NCI-H1694 treated with DMSO at 0.1 percent for 48 hours (cell line): ENCODE results near the gene PRR33.
"Not testable (repeated sequence)": the region's sequence is repeated elsewhere in the genome, so short reads cannot be mapped to it uniquely, and the experiment has no call there.

Experiments
- DNase-seq: peaks from one replicate; lab custom pipeline; 2025; lab: John Stamatoyannopoulos, UW

Gene PRR33

DNA sequence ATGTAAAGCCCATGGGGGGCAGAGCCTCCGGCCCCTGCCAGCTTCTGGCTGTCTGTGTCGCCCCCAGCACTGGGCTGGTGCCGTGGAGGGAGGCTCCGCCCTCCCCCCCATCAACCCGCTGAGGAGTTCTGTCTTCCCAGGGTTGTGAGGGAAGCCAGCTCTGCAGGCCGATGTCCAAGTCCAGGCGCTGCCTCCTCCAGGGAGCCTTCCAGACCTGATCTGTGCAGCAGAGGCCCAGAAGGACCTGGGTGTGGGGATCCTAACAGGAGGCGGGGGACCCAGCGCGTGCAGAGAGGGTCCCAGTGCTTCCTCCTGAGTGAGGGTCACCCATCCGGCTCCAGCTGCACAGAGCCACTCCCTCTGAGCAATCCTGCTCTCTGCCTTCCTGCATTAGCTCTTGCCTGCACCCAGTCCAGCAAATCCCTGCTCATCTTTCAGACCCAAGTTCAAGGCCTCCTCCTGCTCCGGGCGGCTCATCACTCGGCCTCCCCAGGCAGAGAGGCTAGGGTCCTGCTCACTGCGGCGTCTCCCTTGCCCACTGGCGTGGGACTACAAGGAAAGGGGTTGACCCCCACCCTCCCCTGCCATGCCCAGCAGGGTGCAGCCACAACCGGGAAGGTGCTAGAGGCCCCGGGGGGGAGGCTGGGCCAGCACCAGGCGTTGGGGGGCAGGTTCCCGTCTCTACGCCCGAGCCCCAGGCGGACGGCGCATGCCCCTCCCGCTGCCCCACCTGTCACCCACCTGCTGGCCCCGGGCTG is 16.4 kb downstream of the PRR33 start:
- DNase-seq, result no peak

DNA sequence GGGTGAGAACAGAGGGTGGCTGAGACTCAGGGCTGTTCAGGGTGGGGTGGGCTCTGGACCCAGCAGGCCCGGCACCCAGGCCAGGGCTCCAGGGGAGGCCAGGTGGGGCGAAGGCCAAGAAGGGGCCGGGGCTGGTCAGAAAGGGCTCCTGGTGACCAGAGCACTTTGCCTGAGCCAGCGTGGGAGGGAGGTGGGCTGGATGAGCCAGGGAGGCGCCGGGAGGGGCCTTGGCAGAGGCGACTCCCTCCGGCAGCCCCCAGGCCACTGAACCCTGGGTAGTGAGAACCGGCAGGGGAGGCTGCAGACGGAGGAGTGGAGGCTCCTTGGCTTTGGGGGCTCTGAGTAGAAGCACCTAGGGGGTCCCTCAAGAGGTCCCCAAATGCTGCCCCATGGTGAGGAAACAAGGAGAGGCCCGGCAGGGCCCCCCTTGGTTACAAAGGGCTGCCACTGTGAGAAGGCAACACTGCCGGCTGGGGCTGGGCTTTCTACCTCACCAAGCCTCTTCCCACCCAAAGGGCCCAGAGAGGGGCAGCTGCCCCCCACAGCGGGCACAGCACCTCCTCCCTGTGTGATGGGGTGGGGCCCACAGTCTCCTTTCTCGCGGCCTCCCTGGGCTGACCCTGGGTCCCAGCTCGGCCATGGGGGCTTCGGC is 17.1 kb downstream of the PRR33 start:
- not testable (repeated sequence) for DNase-seq

DNA sequence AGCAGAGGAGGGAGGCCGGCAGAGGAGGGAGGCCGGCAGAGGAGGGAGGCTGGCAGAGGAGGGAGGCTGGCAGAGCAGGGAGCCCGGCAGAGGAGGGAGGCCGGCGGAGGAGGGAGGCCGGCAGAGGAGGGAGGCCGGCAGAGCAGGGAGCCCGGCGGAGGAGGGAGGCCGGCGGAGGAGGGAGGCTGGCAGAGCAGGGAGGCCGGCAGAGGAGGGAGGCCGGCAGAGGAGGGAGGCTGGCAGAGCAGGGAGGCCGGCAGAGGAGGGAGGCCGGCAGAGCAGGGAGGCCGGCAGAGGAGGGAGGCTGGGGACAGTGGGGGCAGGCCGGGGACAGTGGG is 17.9 kb downstream of the PRR33 start:
- not testable (repeated sequence) for DNase-seq

DNA sequence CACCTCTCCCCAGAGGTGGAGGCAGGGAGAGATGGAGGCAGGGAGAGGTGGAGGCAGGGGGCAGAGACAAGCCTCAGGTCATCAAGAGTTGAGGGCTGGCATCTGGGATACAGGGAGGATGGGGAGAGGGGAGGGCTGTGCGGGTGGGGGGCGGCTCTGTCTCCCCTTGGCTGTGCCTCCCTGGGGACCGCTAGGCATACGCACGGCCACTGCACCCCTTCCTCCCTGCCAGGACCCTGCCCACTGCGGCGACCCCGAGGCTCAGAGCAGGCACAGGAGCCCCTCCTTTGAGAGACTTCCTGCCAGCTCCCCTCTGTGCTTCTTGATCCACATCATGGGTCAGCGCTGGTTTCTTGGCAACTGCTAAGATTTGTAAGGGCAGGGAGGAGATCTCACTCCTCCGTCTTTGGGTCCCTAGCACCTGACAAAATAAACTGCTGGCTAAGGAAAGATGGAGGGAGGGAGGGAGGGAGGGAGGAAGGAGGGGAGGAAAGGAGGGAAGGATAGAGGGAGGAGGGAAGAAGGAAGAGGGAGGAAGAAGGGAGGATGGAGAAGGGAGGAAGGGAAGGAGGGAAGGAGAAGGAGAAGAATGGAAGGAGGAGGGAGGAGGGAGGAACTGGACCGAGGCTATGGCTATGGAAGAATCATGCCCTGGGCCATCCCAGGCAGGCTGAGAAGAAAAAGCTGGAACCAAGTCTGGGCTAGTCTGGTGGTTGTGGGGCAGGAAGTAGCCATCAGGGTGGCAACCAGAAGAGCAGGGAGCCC is 18.5 kb downstream of the PRR33 start:
- no peak for DNase-seq

DNA sequence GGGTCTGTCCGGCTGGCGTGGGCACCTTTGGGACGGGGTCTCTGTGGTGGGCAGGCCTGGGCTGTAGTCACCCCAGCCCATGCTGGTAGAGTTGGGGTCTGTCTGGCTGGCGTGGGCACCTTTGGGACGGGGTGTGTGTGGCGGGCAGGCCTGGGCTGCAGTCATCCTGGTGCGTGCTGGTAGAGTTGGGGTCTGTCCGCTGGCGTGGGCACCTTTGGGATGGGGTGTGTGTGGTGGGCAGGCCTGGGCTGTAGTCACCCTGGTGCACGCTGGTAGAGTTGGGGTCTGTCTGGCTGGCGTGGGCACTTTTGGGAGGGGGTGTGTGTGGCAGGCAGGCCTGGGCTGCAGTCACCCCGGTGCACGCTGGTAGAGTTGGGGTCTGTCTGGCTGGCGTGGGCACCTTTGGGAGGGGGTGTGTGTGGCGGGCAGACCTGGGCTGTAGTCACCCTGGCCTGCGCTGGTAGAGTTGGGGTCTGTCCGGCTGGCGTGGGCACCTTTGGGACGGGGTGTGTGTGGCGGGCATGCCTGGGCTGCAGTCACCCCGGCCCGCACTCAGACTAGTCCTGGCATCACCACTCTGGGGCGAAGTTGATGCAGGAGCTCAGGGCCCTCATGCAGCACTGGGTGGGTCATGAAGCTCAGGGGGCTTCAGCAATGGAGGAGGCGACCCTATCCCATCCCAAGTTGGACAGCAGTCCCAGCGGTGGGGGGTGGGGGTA is 19.3 kb downstream of the PRR33 start:
- DNase-seq, result no peak

GRCh38 chr11:1871531-1871930 is 20.2 kb downstream of the PRR33 start:
- DNase-seq, result no peak

DNA sequence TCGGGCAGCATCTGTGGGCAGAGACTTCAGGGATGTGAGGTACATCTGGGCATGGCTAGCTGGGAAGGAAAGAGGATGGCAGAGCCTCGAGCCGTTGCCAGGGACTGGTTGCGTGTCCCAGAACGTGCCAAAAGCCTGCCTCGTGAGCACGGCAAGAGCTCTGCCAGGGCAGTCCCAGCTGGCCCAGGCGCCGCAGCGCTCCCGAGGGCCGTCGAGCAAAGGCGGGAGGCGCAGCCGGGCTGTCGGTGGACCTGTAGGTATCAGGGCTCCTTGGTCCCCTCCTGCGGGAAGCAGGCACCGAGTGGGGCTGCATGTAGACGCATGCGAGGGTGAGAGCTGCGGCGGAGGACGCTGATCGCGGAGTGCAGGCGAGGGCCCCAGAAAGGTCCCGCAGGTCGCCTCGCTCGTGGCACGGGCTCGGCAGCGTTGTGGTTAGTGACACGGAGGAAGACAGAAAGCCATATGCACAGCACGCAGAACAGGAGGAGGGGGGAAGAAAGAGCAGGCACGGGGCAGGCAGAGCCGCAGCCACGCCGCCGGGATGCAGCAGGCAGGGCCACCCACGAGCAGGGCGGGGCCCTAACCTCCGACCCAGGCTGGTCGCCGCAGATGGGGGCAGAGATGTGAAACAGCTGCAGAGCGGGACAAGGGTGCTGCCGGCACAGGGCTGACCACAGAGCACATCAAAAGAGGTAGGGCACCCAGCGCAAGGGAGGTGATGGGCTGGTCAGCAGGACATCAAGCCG is 20.8 kb downstream of the PRR33 start:
- DNase-seq, result no peak

GRCh38 chr11:1870326-1870696 is 21.4 kb downstream of the PRR33 start:
- no peak for DNase-seq

DNA sequence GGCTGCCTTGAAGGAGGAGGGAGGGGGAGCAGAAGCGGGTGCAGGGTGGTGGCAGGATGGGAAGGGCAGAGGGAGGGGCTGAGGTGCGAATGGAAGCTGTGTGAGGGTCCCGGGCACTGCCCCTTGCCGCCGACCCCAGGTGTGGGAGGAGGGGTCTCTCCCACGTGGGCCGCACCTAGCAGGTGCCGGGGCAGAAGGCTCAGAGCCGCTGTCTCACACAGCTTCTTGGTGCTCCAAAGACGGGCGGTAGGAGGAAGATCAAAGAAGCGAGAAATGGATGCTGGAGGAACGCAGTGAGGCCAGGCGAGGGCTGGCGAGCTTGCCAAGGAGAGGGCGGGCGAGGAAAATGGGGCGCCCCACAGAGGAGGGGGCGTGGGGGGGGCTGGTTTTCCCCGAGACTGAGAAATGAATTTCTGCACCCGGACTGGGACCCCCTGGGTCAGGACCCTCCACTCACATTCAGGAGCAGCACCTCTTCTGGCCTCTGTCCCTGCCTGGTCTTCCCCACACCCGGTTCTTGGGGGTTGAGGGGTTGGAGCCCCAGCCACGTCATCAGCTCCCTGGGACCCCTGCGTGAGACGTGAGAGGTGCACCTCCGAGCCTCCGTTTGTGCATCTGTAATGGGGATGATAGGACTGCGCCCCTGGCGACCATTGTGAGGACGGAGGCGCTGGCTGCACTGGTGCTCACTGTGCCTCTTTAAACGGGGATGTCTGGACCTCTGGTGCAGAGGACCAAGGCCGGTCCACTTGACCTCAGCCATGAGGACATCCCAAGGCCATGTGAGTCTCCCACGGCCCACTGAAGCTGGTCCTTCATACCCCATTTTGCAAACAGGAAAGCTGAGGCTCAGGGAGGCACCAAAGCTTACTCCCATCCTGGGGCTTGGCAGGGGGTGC is 22.0 kb downstream of the PRR33 start:
- no peak for DNase-seq

GRCh38 chr11:1868636-1869291 is 22.9 kb downstream of the PRR33 start:
- DNase-seq, result no peak

DNA sequence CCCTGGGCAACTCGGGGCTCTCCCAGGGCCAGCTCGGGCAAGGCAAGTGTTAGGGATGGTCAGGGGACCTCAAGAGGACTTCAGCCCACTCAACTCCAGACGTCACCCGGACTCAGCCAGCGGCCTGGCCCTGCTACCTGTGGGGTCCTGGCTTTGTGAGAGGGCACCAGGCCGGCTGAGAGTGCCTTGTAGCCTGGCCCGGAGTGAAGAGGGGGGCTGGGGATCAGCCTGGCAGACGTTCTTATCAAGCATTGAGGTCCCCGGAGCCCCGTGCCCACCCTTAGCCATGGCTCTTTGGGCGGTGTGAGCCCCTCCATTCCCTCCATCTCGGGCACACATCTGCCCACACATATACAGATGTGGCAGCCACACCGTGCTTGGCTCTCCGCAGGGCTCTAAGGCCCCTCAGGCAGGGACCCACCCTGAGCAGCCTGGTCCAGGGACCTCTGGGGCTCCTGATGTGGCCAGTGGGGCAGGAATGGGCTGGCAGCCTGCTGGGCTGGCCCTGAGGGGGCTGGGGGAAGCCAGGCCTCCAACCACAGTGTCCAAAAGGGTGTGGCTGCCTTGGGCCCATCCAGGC is 23.5 kb downstream of the PRR33 start:
- no peak for DNase-seq

DNA sequence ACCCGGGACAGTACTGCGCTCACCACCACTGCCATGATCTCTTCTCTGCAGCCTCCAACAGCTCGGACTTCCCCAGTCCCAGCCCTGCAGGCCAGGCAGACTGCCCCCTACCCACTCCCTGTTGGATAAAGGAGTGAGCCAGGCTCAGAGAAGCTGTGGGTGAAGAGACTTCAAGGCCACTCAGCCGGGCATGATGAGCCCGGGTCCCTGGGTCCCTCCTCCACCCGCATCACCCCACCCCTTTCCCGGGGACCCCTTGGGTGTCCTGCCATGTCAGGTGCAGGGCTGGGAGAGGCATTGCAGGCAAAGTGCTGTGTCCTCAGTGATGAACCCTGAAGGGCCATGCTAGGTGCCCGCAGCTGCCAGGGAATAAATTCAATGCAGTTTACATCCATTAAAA is 24.3 kb downstream of the PRR33 start:
- no peak for DNase-seq

DNA sequence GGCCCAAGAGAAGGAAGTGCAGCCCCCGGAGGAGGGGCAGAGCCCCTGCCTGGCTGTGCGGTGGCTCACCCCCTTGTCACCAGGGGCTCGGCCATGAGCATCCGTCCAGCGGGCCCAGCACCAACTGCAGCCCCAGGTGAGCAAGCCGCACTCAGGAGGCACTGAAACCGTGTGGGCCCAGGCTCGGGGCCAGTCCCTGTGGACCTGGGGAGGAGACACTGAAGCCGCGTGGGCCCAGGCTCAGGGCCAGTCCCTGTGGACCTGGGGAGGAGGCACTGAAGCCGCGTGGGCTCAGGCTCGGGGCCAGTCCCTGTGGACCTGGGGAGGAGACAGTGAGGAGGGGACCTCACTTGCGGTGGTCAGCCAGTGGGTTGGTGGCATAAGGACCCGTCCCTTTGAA is 24.9 kb downstream of the PRR33 start:
- DNase-seq, result no peak

- no peak for DNase-seq
Observed at GRCh38 chr11:1866226-1866625, 25.5 kb downstream of the PRR33 start.

- DNase-seq, result no peak
Observed at GRCh38 chr11:1864831-1865665, 26.6 kb downstream of the PRR33 start.

DNA sequence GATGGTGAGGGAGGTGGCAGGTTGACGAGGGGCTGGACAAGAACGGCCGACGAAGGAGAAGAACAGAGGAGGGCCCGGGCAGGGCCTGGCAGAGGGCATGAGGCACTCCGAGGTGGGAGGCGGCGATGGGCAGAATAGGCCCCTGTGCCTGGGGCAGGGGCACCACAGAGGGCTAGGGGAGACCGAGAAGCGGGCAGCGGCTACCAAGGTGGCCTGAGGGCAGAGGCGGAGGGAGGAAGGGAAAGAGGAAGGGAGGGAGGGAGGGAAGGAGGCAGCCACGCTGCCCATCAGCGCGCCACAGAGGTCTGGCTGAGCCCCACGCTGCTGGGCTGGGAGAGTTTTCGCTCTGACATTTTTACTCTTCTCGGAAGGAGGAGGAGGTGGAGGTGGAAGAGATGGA is 27.5 kb downstream of the PRR33 start:
- no peak for DNase-seq

DNA sequence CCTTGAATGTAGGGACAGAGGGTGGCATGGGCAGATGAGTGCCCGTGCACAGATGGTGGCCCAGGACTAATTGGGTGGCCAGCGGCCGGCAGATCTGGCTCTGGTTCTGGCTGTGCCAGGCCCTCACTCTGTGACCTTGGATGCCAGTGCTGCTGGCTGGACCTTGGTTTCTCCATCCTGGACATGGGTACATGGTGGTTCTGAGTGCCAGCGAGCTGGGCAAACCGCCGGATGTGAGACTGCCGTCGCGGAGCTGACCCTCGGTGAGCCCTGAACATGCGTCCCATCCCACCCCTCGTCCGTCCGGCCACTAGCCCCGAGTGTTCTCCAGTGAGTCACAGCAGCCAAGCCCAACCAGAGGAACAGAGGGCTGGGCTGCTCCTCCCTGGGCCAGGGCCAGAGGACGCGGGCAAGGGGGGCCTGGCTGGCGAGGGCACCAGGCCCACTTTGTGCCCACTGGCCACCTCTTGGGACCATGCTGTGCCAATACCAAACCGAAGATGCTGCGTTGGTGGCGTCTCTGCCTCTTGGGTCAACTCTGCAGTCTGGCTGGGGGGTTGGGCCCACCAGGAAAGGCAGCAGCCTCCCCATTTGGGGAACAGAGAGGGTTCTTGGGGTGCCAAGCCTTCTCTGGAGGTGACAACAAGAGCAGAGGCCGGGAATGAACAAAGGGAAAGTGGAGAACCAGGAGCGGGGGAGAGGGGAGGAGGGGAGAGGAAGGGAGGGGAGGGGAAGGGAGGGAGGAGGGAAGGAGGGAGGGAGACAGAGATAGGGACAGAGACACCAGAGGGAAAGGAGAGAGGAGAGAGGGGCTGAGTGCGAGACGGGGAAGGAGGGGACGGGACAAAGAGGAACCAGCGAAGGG is 28.1 kb downstream of the PRR33 start:
- no peak for DNase-seq
